WI38 (cell line): ENCODE results near the gene GATAD1.
A peak's percentile ranks its signal among the peaks of the same experiment; 100 is the strongest.

Experiments
- H3K4me3 ChIP-seq: 2 replicates; pipeline ENCODE4 v1.5.1; 2011; ENCODE audit warnings: low read depth, mild to moderate bottlenecking, control low read depth, low read length
- TF ChIP-seq, protein P1 (sequence below): IDR thresholded peaks from 2 replicates; pipeline ENCODE4 v1.5.1; 2012; ENCODE audit warnings: low read depth, mild to moderate bottlenecking, control low read depth, low read length

Gene GATAD1

GRCh38 chr7:92425311-92425947, 21.9 kb upstream of the GATAD1 start:
- TF ChIP-seq, protein P1, sequence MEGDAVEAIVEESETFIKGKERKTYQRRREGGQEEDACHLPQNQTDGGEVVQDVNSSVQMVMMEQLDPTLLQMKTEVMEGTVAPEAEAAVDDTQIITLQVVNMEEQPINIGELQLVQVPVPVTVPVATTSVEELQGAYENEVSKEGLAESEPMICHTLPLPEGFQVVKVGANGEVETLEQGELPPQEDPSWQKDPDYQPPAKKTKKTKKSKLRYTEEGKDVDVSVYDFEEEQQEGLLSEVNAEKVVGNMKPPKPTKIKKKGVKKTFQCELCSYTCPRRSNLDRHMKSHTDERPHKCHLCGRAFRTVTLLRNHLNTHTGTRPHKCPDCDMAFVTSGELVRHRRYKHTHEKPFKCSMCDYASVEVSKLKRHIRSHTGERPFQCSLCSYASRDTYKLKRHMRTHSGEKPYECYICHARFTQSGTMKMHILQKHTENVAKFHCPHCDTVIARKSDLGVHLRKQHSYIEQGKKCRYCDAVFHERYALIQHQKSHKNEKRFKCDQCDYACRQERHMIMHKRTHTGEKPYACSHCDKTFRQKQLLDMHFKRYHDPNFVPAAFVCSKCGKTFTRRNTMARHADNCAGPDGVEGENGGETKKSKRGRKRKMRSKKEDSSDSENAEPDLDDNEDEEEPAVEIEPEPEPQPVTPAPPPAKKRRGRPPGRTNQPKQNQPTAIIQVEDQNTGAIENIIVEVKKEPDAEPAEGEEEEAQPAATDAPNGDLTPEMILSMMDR: no peak
- H3K4me3 ChIP-seq: peak overlapping the region; percentile 0; the same call in 1 of the 2 replicates

DNA sequence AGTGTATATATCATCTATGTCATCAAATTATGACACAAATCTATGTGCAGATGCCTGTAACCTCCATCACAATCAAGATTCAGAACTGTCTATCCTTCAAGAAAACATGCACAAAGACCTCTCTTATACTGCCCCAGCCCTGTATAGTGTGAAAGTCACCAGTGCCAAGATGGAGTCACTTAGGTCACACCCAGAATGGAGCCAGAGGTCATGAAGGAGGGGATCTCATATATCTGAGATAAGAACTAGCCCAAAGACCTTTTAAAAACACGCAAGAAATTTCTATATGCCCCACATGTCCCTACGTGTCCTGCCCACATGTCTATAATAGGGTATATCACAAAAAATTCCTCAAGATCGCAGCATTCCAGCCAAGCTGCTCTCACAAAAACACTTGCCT, 20.1 kb upstream of the GATAD1 start:
- H3K4me3 ChIP-seq: no peak overlapping the region
- TF ChIP-seq, protein P1: no peak

GRCh38 chr7:92432299-92432946, 14.9 kb upstream of the GATAD1 start:
- no peak overlapping the region for H3K4me3 ChIP-seq
- TF ChIP-seq, protein P1: no peak

GRCh38 chr7:92433019-92433418, 14.3 kb upstream of the GATAD1 start:
- TF ChIP-seq, protein P1: no peak
- no peak overlapping the region for H3K4me3 ChIP-seq

DNA sequence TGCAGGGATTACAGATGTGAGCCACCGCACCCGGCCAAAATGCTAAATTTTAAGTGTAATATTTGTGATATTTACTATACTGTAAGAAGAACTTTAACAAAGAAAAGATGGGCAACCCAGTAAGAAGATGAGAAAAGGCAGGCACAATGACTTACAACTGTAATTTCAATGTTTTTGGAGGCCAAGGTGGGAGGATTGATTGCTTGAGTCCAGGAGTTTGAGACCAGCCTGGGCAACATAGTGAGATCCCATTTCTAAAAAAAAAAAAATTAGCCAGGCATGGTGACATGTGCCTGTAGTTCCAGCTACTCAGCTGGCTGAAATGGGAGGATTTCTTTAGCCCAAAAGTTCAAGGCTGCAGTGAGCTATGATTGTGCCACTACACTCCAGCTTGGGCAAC, 11.7 kb upstream of the GATAD1 start:
- H3K4me3 ChIP-seq: no peak overlapping the region
- TF ChIP-seq, protein P1: no peak

- TF ChIP-seq, protein P1: no peak
- H3K4me3 ChIP-seq: no peak overlapping the region
These were observed 10.5 kb upstream of the GATAD1 start for GRCh38 chr7:92436612-92437445.
